ENCODE measurements around the gene PTPRD. TPM values are rescaled to one million over a fixed set of nuclear protein-coding genes. Genes with fewer than 3 reads are reported as not detected.

Gene PTPRD
- total RNA-seq, 1 donor from 2014 or later: 75.7 TPM

DNA sequence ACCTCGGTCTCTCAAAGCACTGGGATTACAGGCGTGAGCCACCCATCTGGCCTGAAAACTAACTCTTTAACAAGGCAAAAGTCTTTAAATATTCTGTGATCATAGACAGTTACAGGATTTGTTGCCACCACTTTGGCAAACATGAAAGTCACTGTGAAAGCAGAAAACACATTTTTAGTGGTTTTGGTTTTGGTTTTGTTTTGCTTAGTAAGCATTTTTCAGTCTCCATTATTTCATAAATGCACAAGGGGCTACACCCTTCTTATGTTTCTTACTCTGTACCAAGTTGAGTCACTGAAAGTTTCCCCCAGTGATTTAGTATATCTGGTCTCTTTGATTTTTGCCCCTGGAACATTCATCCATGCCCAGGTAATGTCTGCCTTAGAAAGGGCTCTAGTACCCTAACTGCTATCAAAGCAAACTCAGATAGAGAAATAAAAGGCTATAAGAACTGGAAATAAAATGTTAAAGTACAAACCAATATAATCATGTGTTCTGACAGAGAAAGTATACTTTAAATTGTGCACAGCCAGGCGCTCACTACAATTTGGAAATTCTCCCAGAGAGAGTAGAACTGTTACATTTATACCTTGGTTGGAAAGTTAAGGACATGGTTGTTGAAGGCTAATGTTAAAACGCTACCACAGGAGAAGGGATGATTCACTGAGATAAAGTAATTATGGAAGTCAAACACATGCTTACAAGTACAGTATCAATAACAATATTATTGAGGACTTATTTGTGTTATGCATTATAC is 1790.7 kb downstream of the PTPRD start:
- Histone ChIP-seq H3K9ac (ENCODE audit: low read depth in 1 of 3, low read length in 3 of 3) (no peak overlapping the region), H3K9me3 (ENCODE audit: control insufficient read depth in 3 of 3, low read length in 3 of 3) (no peaks in the 10 kb centered on the region), H3K27ac (ENCODE audit: low read depth, low read length) (no peak overlapping the region), H3K36me3 (ENCODE audit: control insufficient read depth in 3 of 3, insufficient read depth in 3 of 3, low read length in 3 of 3) (no peaks in the 10 kb centered on the region), H3K27me3 (ENCODE audit: control insufficient read depth in 3 of 3, insufficient read depth in 3 of 3, low read length in 3 of 3) (no peaks in the 10 kb centered on the region), H3K4me3 (ENCODE audit: low read length in 3 of 3) (no peak overlapping the region), H3K4me1 (ENCODE audit: control insufficient read depth in 3 of 3, insufficient read depth in 3 of 3, low read length in 3 of 3) (no peaks in the 10 kb centered on the region)

DNA sequence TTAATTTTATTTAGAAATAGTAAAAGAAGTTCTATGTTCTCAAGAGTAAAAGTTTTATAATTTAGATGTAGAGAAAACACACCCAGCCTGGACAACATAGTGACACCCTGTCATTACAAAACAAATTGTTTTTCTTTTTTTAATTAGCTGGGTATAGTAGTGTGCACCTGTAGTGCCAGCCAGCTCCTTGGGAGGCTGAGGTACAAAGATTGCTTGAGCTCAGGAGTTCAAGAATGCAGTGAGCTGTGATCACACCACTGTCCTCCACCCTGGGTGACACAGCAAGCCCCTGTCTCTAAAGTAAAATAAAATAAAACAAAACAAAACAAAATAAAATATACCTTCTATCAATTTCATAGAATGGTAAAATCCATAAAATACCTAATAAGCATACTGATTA is 1795.5 kb downstream of the PTPRD start:
- H3K9ac ChIP-seq (ENCODE audit: low read depth in 1 of 3, low read length in 3 of 3): no peak overlapping the region
- H3K4me3 ChIP-seq (ENCODE audit: low read length in 3 of 3): no peak overlapping the region
- no peaks in the 10 kb centered on the region for H3K4me1 ChIP-seq (ENCODE audit: control insufficient read depth in 3 of 3, insufficient read depth in 3 of 3, low read length in 3 of 3)
- no peaks in the 10 kb centered on the region for H3K27me3 ChIP-seq (ENCODE audit: control insufficient read depth in 3 of 3, insufficient read depth in 3 of 3, low read length in 3 of 3)
- no peaks in the 10 kb centered on the region for H3K9me3 ChIP-seq (ENCODE audit: control insufficient read depth in 3 of 3, low read length in 3 of 3)
- no peaks in the 10 kb centered on the region for H3K36me3 ChIP-seq (ENCODE audit: control insufficient read depth in 3 of 3, insufficient read depth in 3 of 3, low read length in 3 of 3)
- no peak overlapping the region for H3K27ac ChIP-seq (ENCODE audit: low read depth, low read length)

DNA sequence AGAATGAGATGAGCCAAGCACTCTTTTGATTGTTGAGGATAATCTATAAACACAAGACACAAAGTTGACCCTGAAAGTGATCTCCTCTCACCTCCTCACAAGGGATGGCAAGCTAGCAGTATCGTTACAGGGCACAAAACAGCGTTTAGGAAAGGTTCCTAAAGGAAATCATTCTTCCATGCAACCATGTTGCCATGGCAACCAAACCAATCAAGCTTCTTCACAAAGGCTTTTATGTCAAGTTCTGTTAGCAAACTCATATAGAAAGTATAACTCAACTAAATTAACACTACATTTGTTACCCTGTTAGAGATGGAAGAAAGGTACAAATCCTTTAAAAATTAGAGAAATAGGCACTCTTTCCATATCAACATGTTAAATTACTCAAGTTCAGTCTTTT is 1796.4 kb downstream of the PTPRD start:
- Histone ChIP-seq H3K36me3 (ENCODE audit: control insufficient read depth in 3 of 3, insufficient read depth in 3 of 3, low read length in 3 of 3) (no peaks in the 10 kb centered on the region), H3K4me1 (ENCODE audit: control insufficient read depth in 3 of 3, insufficient read depth in 3 of 3, low read length in 3 of 3) (no peaks in the 10 kb centered on the region), H3K27ac (ENCODE audit: low read depth, low read length) (no peak overlapping the region)

DNA sequence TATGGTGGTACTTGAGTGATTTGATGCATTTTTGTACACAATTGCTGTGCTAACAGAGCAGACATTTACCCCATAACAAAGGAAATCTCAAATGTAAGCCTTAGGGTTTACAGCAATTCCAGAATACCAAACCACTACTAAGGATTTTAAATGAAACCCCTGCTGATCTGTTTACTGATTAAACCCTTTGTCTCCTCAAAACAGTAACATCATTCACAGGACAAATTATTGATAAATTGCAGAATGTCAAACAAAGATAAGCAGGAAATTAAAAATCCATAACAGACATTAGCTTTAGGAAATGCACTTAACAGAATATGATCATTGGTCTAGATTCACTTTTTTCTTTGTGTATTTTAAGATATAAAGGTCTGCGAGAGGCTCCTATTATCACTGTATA is 1796.9 kb downstream of the PTPRD start:
- Histone ChIP-seq H3K36me3 (ENCODE audit: control insufficient read depth in 3 of 3, insufficient read depth in 3 of 3, low read length in 3 of 3) (no peaks in the 10 kb centered on the region), H3K4me3 (ENCODE audit: low read length in 3 of 3) (no peak overlapping the region), H3K4me1 (ENCODE audit: control insufficient read depth in 3 of 3, insufficient read depth in 3 of 3, low read length in 3 of 3) (no peaks in the 10 kb centered on the region), H3K27ac (ENCODE audit: low read depth, low read length) (no peak overlapping the region), H3K9me3 (ENCODE audit: control insufficient read depth in 3 of 3, low read length in 3 of 3) (no peaks in the 10 kb centered on the region), H3K9ac (ENCODE audit: low read depth in 1 of 3, low read length in 3 of 3) (no peak overlapping the region), H3K27me3 (ENCODE audit: control insufficient read depth in 3 of 3, insufficient read depth in 3 of 3, low read length in 3 of 3) (no peaks in the 10 kb centered on the region)

More for the DNA sequence above, 1796.4 kb downstream of the PTPRD start:
- Histone ChIP-seq H3K9ac (ENCODE audit: low read depth in 1 of 3, low read length in 3 of 3) (no peak overlapping the region), H3K4me3 (ENCODE audit: low read length in 3 of 3) (no peak overlapping the region), H3K27me3 (ENCODE audit: control insufficient read depth in 3 of 3, insufficient read depth in 3 of 3, low read length in 3 of 3) (no peaks in the 10 kb centered on the region), H3K9me3 (ENCODE audit: control insufficient read depth in 3 of 3, low read length in 3 of 3) (no peaks in the 10 kb centered on the region)

DNA sequence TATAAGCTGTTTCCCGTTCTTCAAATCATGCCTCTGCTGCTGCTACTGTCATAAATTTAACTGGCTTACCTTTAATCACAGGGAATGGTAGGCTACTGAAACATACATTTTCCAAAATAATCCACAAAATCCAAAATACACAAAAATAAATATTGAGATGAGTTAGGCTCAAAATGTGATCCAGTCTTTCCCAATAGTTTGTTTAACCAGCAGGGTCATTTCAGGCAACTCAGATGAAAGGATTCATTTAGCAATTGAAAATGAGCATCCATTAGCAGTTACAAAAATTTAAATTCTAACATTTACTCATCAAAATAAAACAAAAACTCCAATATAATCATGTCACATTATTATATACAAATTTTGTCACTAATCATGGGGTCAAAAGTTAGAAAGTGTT is 1797.6 kb downstream of the PTPRD start:
- Histone ChIP-seq H3K27me3 (ENCODE audit: control insufficient read depth in 3 of 3, insufficient read depth in 3 of 3, low read length in 3 of 3) (no peaks in the 10 kb centered on the region), H3K36me3 (ENCODE audit: control insufficient read depth in 3 of 3, insufficient read depth in 3 of 3, low read length in 3 of 3) (no peaks in the 10 kb centered on the region), H3K4me1 (ENCODE audit: control insufficient read depth in 3 of 3, insufficient read depth in 3 of 3, low read length in 3 of 3) (no peaks in the 10 kb centered on the region), H3K9me3 (ENCODE audit: control insufficient read depth in 3 of 3, low read length in 3 of 3) (no peaks in the 10 kb centered on the region), H3K4me3 (ENCODE audit: low read length in 3 of 3) (no peak overlapping the region), H3K27ac (ENCODE audit: low read depth, low read length) (no peak overlapping the region), H3K9ac (ENCODE audit: low read depth in 1 of 3, low read length in 3 of 3) (no peak overlapping the region)

DNA sequence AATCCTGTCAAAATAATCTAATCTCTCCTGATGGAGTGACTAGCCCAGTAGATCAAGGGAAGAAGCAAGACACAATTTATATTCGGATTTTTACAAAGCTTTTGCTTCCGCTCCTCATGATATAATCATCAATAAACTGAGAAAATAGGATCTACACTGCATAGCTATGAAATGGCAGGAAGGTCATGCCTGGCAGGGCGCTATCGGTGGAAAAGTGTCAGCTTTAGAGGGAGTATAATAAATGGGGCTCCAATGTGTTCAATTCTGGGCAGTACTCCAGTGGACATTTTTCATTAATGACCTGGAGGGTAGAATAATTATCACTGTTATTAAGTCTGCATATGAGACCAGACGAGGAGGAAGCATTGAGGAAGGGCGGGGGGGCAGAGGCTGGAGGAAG is 1799.9 kb downstream of the PTPRD start:
- Histone ChIP-seq H3K36me3 (ENCODE audit: control insufficient read depth in 3 of 3, insufficient read depth in 3 of 3, low read length in 3 of 3) (no peaks in the 10 kb centered on the region), H3K4me3 (ENCODE audit: low read length in 3 of 3) (no peak overlapping the region), H3K27me3 (ENCODE audit: control insufficient read depth in 3 of 3, insufficient read depth in 3 of 3, low read length in 3 of 3) (no peaks in the 10 kb centered on the region), H3K4me1 (ENCODE audit: control insufficient read depth in 3 of 3, insufficient read depth in 3 of 3, low read length in 3 of 3) (no peaks in the 10 kb centered on the region), H3K27ac (ENCODE audit: low read depth, low read length) (no peak overlapping the region), H3K9me3 (ENCODE audit: control insufficient read depth in 3 of 3, low read length in 3 of 3) (no peaks in the 10 kb centered on the region), H3K9ac (ENCODE audit: low read depth in 1 of 3, low read length in 3 of 3) (no peak overlapping the region)

DNA sequence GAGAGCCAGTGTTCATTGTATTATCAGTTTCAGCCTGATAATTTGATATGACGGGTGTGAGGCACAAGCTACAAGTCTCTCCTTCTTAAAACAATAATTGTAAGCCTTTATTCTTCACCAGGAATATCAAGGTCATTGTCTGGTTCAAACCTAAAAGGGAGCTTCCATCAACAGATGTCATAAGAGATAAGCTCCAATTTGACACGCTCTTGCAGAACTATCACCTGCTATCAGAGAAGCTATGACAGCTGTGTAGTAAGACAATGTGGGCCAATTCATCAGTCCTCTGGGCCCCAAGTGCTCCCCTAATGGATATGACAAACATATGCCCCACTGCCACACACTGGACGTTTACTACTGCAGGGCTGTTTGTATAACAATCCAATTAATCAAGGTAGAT is 1803.1 kb downstream of the PTPRD start:
- H3K9me3 ChIP-seq (ENCODE audit: control insufficient read depth in 3 of 3, low read length in 3 of 3): no peaks in the 10 kb centered on the region
- H3K4me3 ChIP-seq (ENCODE audit: low read length in 3 of 3): no peak overlapping the region
- H3K27ac ChIP-seq (ENCODE audit: low read depth, low read length): no peak overlapping the region
- no peaks in the 10 kb centered on the region for H3K4me1 ChIP-seq (ENCODE audit: control insufficient read depth in 3 of 3, insufficient read depth in 3 of 3, low read length in 3 of 3)
- H3K9ac ChIP-seq (ENCODE audit: low read depth in 1 of 3, low read length in 3 of 3): no peak overlapping the region
- H3K27me3 ChIP-seq (ENCODE audit: control insufficient read depth in 3 of 3, insufficient read depth in 3 of 3, low read length in 3 of 3): no peaks in the 10 kb centered on the region
- H3K36me3 ChIP-seq (ENCODE audit: control insufficient read depth in 3 of 3, insufficient read depth in 3 of 3, low read length in 3 of 3): no peaks in the 10 kb centered on the region

DNA sequence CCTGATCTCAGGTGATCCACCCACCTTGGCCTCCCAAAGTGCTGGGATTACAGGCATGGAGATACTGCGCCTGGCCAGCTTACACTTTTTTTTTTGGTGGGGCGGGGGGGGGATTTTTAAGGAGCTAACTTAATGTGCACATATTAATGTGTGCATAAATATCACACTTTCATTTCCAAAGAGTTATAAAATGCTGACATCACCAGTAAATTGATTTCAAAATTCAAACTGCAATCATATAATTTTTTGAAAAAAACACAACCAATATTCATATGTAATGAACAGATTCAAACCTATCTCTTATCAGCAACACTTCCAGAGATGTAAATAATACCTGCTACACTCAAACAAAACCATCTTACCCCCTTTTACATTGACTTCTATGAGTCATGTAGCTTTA is 1806.7 kb downstream of the PTPRD start:
- Histone ChIP-seq H3K9ac (ENCODE audit: low read depth in 1 of 3, low read length in 3 of 3) (no peak overlapping the region), H3K9me3 (ENCODE audit: control insufficient read depth in 3 of 3, low read length in 3 of 3) (no peaks in the 10 kb centered on the region), H3K4me3 (ENCODE audit: low read length in 3 of 3) (no peak overlapping the region), H3K27ac (ENCODE audit: low read depth, low read length) (no peak overlapping the region), H3K27me3 (ENCODE audit: control insufficient read depth in 3 of 3, insufficient read depth in 3 of 3, low read length in 3 of 3) (no peaks in the 10 kb centered on the region), H3K4me1 (ENCODE audit: control insufficient read depth in 3 of 3, insufficient read depth in 3 of 3, low read length in 3 of 3) (no peaks in the 10 kb centered on the region), H3K36me3 (ENCODE audit: control insufficient read depth in 3 of 3, insufficient read depth in 3 of 3, low read length in 3 of 3) (no peaks in the 10 kb centered on the region)

DNA sequence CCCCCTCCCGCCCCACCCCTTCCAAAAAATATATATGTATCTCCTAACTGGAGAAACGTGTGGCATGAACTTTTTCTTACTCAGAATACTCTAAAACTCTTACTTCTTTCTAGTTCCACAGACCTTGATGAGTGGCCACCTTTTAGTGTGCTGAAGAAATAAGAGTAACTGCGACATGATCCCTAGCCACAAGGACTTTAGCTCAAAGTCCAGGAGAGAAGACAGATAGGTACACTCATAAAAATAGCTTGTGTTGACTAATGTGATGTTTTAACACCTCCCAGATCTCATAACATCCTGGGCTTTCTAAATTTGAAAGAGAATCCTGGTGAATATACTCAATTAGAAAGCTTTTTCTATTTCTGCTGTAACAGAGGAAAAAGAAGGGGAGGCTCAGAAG is 1808.2 kb downstream of the PTPRD start:
- Histone ChIP-seq H3K9me3 (ENCODE audit: control insufficient read depth in 3 of 3, low read length in 3 of 3) (no peaks in the 10 kb centered on the region), H3K4me3 (ENCODE audit: low read length in 3 of 3) (no peak overlapping the region), H3K27me3 (ENCODE audit: control insufficient read depth in 3 of 3, insufficient read depth in 3 of 3, low read length in 3 of 3) (no peaks in the 10 kb centered on the region), H3K4me1 (ENCODE audit: control insufficient read depth in 3 of 3, insufficient read depth in 3 of 3, low read length in 3 of 3) (no peaks in the 10 kb centered on the region), H3K27ac (ENCODE audit: low read depth, low read length) (no peak overlapping the region), H3K36me3 (ENCODE audit: control insufficient read depth in 3 of 3, insufficient read depth in 3 of 3, low read length in 3 of 3) (no peaks in the 10 kb centered on the region), H3K9ac (ENCODE audit: low read depth in 1 of 3, low read length in 3 of 3) (no peak overlapping the region)

DNA sequence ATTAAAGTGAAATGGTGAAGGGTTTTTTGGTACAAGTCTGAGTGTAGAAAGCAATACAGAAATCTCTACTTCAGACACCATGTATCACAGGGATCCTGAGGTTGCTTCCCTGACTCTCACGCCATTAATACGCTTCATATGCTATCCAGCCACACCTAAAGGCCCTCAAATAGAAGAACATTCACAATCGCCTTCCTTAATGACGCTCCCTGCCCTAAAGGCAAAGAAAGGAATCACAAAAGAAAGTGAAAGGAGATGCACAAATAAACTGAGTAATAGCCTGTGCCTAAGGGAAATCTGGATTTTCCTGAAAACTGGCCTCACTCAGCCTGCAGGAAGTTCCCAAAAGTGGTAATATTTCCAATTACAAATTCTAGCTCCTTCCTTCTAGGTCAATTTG is 1810.6 kb downstream of the PTPRD start:
- Histone ChIP-seq H3K36me3 (ENCODE audit: control insufficient read depth in 3 of 3, insufficient read depth in 3 of 3, low read length in 3 of 3) (no peaks in the 10 kb centered on the region), H3K27ac (ENCODE audit: low read depth, low read length) (no peak overlapping the region), H3K27me3 (ENCODE audit: control insufficient read depth in 3 of 3, insufficient read depth in 3 of 3, low read length in 3 of 3) (no peaks in the 10 kb centered on the region), H3K9ac (ENCODE audit: low read depth in 1 of 3, low read length in 3 of 3) (no peak overlapping the region), H3K4me3 (ENCODE audit: low read length in 3 of 3) (no peak overlapping the region), H3K9me3 (ENCODE audit: control insufficient read depth in 3 of 3, low read length in 3 of 3) (no peaks in the 10 kb centered on the region), H3K4me1 (ENCODE audit: control insufficient read depth in 3 of 3, insufficient read depth in 3 of 3, low read length in 3 of 3) (no peaks in the 10 kb centered on the region)
